Ectodermal cell (in vitro differentiated cells): ENCODE data around the gene WSB2.

Experiments
- H3K27ac ChIP-seq: 2 replicates; pipeline ENCODE4 v1.7.0; 2013; ENCODE audit warnings: mild to moderate bottlenecking, low read depth, low read length; ENCODE audit not compliant: insufficient read depth, poor library complexity, severe bottlenecking
- H3K27me3 ChIP-seq: 2 replicates; pipeline ENCODE4 v1.7.0; 2013; ENCODE audit warnings: mild to moderate bottlenecking, low read length; ENCODE audit not compliant: insufficient read depth, control insufficient read depth, poor library complexity, severe bottlenecking
- H3K36me3 ChIP-seq: one replicate; pipeline ENCODE4 v1.7.0; 2013; ENCODE audit warnings: low read length; ENCODE audit not compliant: control insufficient read depth, insufficient read depth
- H3K4me1 ChIP-seq: one replicate; pipeline ENCODE4 v1.7.0; 2013; ENCODE audit warnings: low read length; ENCODE audit not compliant: control insufficient read depth, insufficient read depth
- H3K4me3 ChIP-seq: 2 replicates; pipeline ENCODE4 v1.7.0; 2013; ENCODE audit warnings: low read depth, low read length, control low read depth; ENCODE audit not compliant: insufficient read depth
- H3K9me3 ChIP-seq: 2 replicates; pipeline ENCODE4 v1.7.0; 2013; ENCODE audit warnings: mild to moderate bottlenecking, low read length, moderate library complexity; ENCODE audit not compliant: control insufficient read depth
- WGBS, 2 experiments: methylation state at CpG; one replicate each; pipeline ENCODE4 v1.1.7; 2013; ENCODE audit warnings: missing lambda C conversion rate in 2 of 2; 5-methylcytosine and 5-hydroxymethylcytosine counted together

The WSB2 gene

GRCh38 chr12:118053071-118053985 is 7.7 kb downstream of the WSB2 start:
- 90 to 94% methylated on average over 8 to 10 of the region's 10 CpGs for WGBS, 2 experiments
- Histone ChIP-seq H3K4me3 (no peak overlapping the region), H3K4me1 (no peaks in the 10 kb centered on the region), H3K27me3 (no peaks in the 10 kb centered on the region), H3K9me3 (no peaks in the 10 kb centered on the region), H3K27ac (no peak overlapping the region), H3K36me3 (peaks cover 10% of the 10 kb centered on the region)

- no peak overlapping the region for H3K4me3 ChIP-seq
- WGBS, 2 experiments: 87% methylated on average over 14 of the region's 14 CpGs
- H3K4me1 ChIP-seq: no peaks in the 10 kb centered on the region
- no peak overlapping the region for H3K27ac ChIP-seq
- peaks cover 10% of the 10 kb centered on the region for H3K36me3 ChIP-seq
- no peaks in the 10 kb centered on the region for H3K9me3 ChIP-seq
- no peaks in the 10 kb centered on the region for H3K27me3 ChIP-seq
These were observed 8.5 kb downstream of the WSB2 start for GRCh38 chr12:118052324-118053070.

GRCh38 chr12:118050972-118051910 is 9.7 kb downstream of the WSB2 start:
- Histone ChIP-seq H3K4me1 (no peaks in the 10 kb centered on the region), H3K36me3 (peaks cover 10% of the 10 kb centered on the region), H3K27me3 (no peaks in the 10 kb centered on the region), H3K4me3 (no peak overlapping the region), H3K27ac (no peak overlapping the region), H3K9me3 (no peaks in the 10 kb centered on the region)
- 93 to 94% methylated on average over 11 to 12 of the region's 12 CpGs for WGBS, 2 experiments

GRCh38 chr12:118046430-118046829 is 14.5 kb downstream of the WSB2 start:
- H3K4me3 ChIP-seq: no peak overlapping the region
- no peaks in the 10 kb centered on the region for H3K9me3 ChIP-seq
- no peaks in the 10 kb centered on the region for H3K27me3 ChIP-seq
- peaks cover 11% of the 10 kb centered on the region for H3K36me3 ChIP-seq
- no peaks in the 10 kb centered on the region for H3K4me1 ChIP-seq
- WGBS, 2 experiments: 96 to 98% methylated on average over 4 of the region's 4 CpGs
- H3K27ac ChIP-seq: no peak overlapping the region

GRCh38 chr12:118044577-118044976 is 16.4 kb downstream of the WSB2 start:
- Histone ChIP-seq H3K4me3 (no peak overlapping the region), H3K27ac (no peak overlapping the region), H3K4me1 (no peaks in the 10 kb centered on the region), H3K9me3 (no peaks in the 10 kb centered on the region), H3K36me3 (peaks cover 10% of the 10 kb centered on the region), H3K27me3 (no peaks in the 10 kb centered on the region)
- 95% methylated on average over 7 of the region's 8 CpGs for WGBS, 2 experiments

- WGBS, 2 experiments: 95 to 96% methylated on average over 2 of the region's 2 CpGs
- Histone ChIP-seq H3K4me1 (no peaks in the 10 kb centered on the region), H3K27ac (no peak overlapping the region), H3K9me3 (no peaks in the 10 kb centered on the region), H3K36me3 (peaks cover 10% of the 10 kb centered on the region), H3K4me3 (no peak overlapping the region), H3K27me3 (no peaks in the 10 kb centered on the region)
These were observed 16.9 kb downstream of the WSB2 start for GRCh38 chr12:118044075-118044474.

- peaks cover 19% of the 10 kb centered on the region for H3K36me3 ChIP-seq
- 93 to 96% methylated on average over 4 of the region's 4 CpGs for WGBS, 2 experiments
- no peak overlapping the region for H3K27ac ChIP-seq
- H3K27me3 ChIP-seq: no peaks in the 10 kb centered on the region
- no peaks in the 10 kb centered on the region for H3K4me1 ChIP-seq
- H3K4me3 ChIP-seq: no peak overlapping the region
- no peaks in the 10 kb centered on the region for H3K9me3 ChIP-seq
These were observed 18.9 kb downstream of the WSB2 start for GRCh38 chr12:118042091-118042490.

GRCh38 chr12:118038137-118038536 is 22.8 kb downstream of the WSB2 start:
- WGBS, 2 experiments: 83 to 85% methylated on average over 6 of the region's 6 CpGs
- H3K36me3 ChIP-seq: peaks cover 26% of the 10 kb centered on the region

GRCh38 chr12:118036672-118037411 is 24.1 kb downstream of the WSB2 start:
- 94% methylated on average over 11 of the region's 11 CpGs for WGBS, 2 experiments
- Histone ChIP-seq H3K4me1 (no peaks in the 10 kb centered on the region), H3K36me3 (peaks cover 35% of the 10 kb centered on the region), H3K27me3 (no peaks in the 10 kb centered on the region), H3K27ac (no peak overlapping the region), H3K9me3 (no peaks in the 10 kb centered on the region), H3K4me3 (no peak overlapping the region)

More at GRCh38 chr12:118038137-118038536, 22.8 kb downstream of the WSB2 start:
- H3K4me3 ChIP-seq: no peak overlapping the region
- H3K27me3 ChIP-seq: no peaks in the 10 kb centered on the region
- no peaks in the 10 kb centered on the region for H3K9me3 ChIP-seq
- no peak overlapping the region for H3K27ac ChIP-seq
- H3K4me1 ChIP-seq: no peaks in the 10 kb centered on the region
